WERI-Rb-1 (cell line): ENCODE measurements around the gene SMPDL3B.

ENCODE experiments used
- DNase-seq: peaks from one replicate; pipeline ENCODE4 v3.0.0-alpha.2; 2020
- H3K27ac ChIP-seq: fragments of 250-450 bp; sonication (Bioruptor Pico); 2 replicates; pipeline ENCODE4 v1.5.1; 2020; ENCODE audit warnings: mild to moderate bottlenecking, moderate library complexity
- H3K27me3 ChIP-seq: fragments of 250-450 bp; sonication (Bioruptor Pico); 2 replicates; pipeline ENCODE4 v1.5.1; 2021; ENCODE audit warnings: mild to moderate bottlenecking, low read depth, moderate library complexity; ENCODE audit not compliant: insufficient read depth, severe bottlenecking
- H3K36me3 ChIP-seq: fragments of 250-450 bp; sonication (Bioruptor Pico); 2 replicates; pipeline ENCODE4 v1.5.1; 2020; ENCODE audit warnings: mild to moderate bottlenecking, moderate library complexity
- H3K4me3 ChIP-seq: 2 replicates; pipeline ENCODE4 v1.5.1; 2011; ENCODE audit warnings: low read depth, mild to moderate bottlenecking, control low read depth, low read length
- H3K9me3 ChIP-seq: fragments of 250-450 bp; sonication (Bioruptor Pico); 2 replicates; pipeline ENCODE4 v1.5.1; 2021; ENCODE audit warnings: mild to moderate bottlenecking, moderate library complexity; ENCODE audit not compliant: severe bottlenecking
- CTCF ChIP-seq: IDR thresholded peaks from 2 replicates; pipeline ENCODE4 v1.5.1; 2011; ENCODE audit warnings: low read depth, mild to moderate bottlenecking, control low read depth, inconsistent platforms, low read length

SMPDL3B gene

GRCh38 chr1:27972141-27972540, 37.3 kb downstream of the SMPDL3B start:
- no peaks in the 10 kb centered on the region for H3K9me3 ChIP-seq
- H3K27ac ChIP-seq: no peak overlapping the region
- no peak for DNase-seq
- H3K36me3 ChIP-seq: peaks cover 9% of the 10 kb centered on the region
- no peak overlapping the region for H3K4me3 ChIP-seq
- no peaks in the 10 kb centered on the region for H3K27me3 ChIP-seq
- no peak for TF ChIP-seq CTCF

GRCh38 chr1:27973771-27974416, 39.1 kb downstream of the SMPDL3B start:
- Histone ChIP-seq H3K27me3 (no peaks in the 10 kb centered on the region), H3K36me3 (peaks cover 9% of the 10 kb centered on the region), H3K4me3 (no peak overlapping the region), H3K27ac (no peak overlapping the region), H3K9me3 (no peaks in the 10 kb centered on the region)
- TF ChIP-seq CTCF: no peak
- DNase-seq: no peak

- TF ChIP-seq CTCF: no peak
- H3K27ac ChIP-seq: no peak overlapping the region
- H3K4me3 ChIP-seq: no peak overlapping the region
- H3K27me3 ChIP-seq: no peaks in the 10 kb centered on the region
- peaks cover 9% of the 10 kb centered on the region for H3K36me3 ChIP-seq
- DNase-seq: no peak
- H3K9me3 ChIP-seq: no peaks in the 10 kb centered on the region
Observed at GRCh38 chr1:27974417-27974781, 39.6 kb downstream of the SMPDL3B start.

GRCh38 chr1:27979151-27979858, 44.5 kb downstream of the SMPDL3B start:
- Histone ChIP-seq H3K36me3 (peaks cover 4% of the 10 kb centered on the region; the same call in 1 of the 2 replicates), H3K4me3 (no peak overlapping the region), H3K27ac (no peak overlapping the region), H3K9me3 (no peaks in the 10 kb centered on the region), H3K27me3 (no peaks in the 10 kb centered on the region)
- no peak for DNase-seq
- TF ChIP-seq CTCF: peak; percentile 29; the same call in 1 of the 2 replicates

GRCh38 chr1:27979859-27980201, 45.0 kb downstream of the SMPDL3B start:
- H3K36me3 ChIP-seq: peaks cover 4% of the 10 kb centered on the region; the same call in 1 of the 2 replicates
- DNase-seq: no peak
- no peak for TF ChIP-seq CTCF
- H3K27me3 ChIP-seq: no peaks in the 10 kb centered on the region
- H3K4me3 ChIP-seq: no peak overlapping the region
- H3K27ac ChIP-seq: no peak overlapping the region; the same call in 1 of the 2 replicates
- no peaks in the 10 kb centered on the region for H3K9me3 ChIP-seq
